ENCODE measurements around the gene ADCY7.

- TF ChIP-seq, protein P1, sequence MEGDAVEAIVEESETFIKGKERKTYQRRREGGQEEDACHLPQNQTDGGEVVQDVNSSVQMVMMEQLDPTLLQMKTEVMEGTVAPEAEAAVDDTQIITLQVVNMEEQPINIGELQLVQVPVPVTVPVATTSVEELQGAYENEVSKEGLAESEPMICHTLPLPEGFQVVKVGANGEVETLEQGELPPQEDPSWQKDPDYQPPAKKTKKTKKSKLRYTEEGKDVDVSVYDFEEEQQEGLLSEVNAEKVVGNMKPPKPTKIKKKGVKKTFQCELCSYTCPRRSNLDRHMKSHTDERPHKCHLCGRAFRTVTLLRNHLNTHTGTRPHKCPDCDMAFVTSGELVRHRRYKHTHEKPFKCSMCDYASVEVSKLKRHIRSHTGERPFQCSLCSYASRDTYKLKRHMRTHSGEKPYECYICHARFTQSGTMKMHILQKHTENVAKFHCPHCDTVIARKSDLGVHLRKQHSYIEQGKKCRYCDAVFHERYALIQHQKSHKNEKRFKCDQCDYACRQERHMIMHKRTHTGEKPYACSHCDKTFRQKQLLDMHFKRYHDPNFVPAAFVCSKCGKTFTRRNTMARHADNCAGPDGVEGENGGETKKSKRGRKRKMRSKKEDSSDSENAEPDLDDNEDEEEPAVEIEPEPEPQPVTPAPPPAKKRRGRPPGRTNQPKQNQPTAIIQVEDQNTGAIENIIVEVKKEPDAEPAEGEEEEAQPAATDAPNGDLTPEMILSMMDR (conservative IDR thresholded peaks at IDR 0.05), result no peak
- TF ChIP-seq ZFX (IDR thresholded peaks at IDR 0.05), result no peak
These were observed 22.2 kb upstream of the ADCY7 start for GRCh38 chr16:50244140-50244503.

Measured in C4-2B (cell line).